ENCODE data around the gene SLC7A8.

The SLC7A8 gene

GRCh38 chr14:23093991-23094665 lies 89.3 kb downstream of the SLC7A8 start:
- no peak for DNase-seq (ENCODE audit: low spot score)

GRCh38 chr14:23093526-23093925 lies 89.9 kb downstream of the SLC7A8 start:
- no peak for DNase-seq (ENCODE audit: low spot score)

- DNase-seq (ENCODE audit: low spot score): no peak
Measured at GRCh38 chr14:23093104-23093503, 90.4 kb downstream of the SLC7A8 start.

- DNase-seq (ENCODE audit: low spot score): no peak
Measured at GRCh38 chr14:23091294-23092225, 91.9 kb downstream of the SLC7A8 start.

- no peak for DNase-seq (ENCODE audit: low spot score)
Measured at GRCh38 chr14:23090254-23090636, 93.2 kb downstream of the SLC7A8 start.

GRCh38 chr14:23089498-23090253 lies 93.8 kb downstream of the SLC7A8 start:
- no peak for DNase-seq (ENCODE audit: low spot score)

- no peak for DNase-seq (ENCODE audit: low spot score)
Measured at GRCh38 chr14:23086565-23086964, 96.9 kb downstream of the SLC7A8 start.

GRCh38 chr14:23085458-23085857 lies 98.0 kb downstream of the SLC7A8 start:
- DNase-seq (ENCODE audit: low spot score): no peak

GRCh38 chr14:23080474-23080873 lies 103.0 kb downstream of the SLC7A8 start:
- DNase-seq (ENCODE audit: low spot score): no peak

- DNase-seq (ENCODE audit: low spot score): no peak
Measured at GRCh38 chr14:23079716-23080115, 103.7 kb downstream of the SLC7A8 start.

GRCh38 chr14:23078692-23079116 lies 104.8 kb downstream of the SLC7A8 start:
- DNase-seq (ENCODE audit: low spot score): no peak

GRCh38 chr14:23077962-23078361 lies 105.5 kb downstream of the SLC7A8 start:
- no peak for DNase-seq (ENCODE audit: low spot score)

- no peak for DNase-seq (ENCODE audit: low spot score)
Measured at GRCh38 chr14:23076785-23077408, 106.6 kb downstream of the SLC7A8 start.

Measured in cerebellar cortex (tissue), 1 donor.